RWPE2 (cell line): ENCODE results near the gene BNIP2.
A peak's percentile ranks its signal among the peaks of the same experiment; 100 is the strongest.
"Not testable (repeated sequence)": the region's sequence is repeated elsewhere in the genome, so short reads cannot be mapped to it uniquely, and the experiment has no call there.

Source experiments
- ATAC-seq: fragments of 200-7000 bp; cut with Tn5 transposase; 3 replicates; pipeline ENCODE4 v1.9.1; 2021; ENCODE audit warnings: low read depth
- DNase-seq: peaks from one replicate; pipeline ENCODE4 v3.0.0-alpha.2; 2020; ENCODE audit warnings: low spot score
- H3K27ac ChIP-seq: fragments of 450-650 bp; 2 replicates; pipeline ENCODE4 v1.5.1; 2017; ENCODE audit warnings: mild to moderate bottlenecking; ENCODE audit not compliant: poor library complexity, severe bottlenecking
- H3K27me3 ChIP-seq: fragments of 250-450 bp; sonication (Bioruptor Pico); 2 replicates; pipeline ENCODE4 v1.5.1; 2021; ENCODE audit warnings: mild to moderate bottlenecking, moderate library complexity; ENCODE audit not compliant: insufficient read depth, poor library complexity, severe bottlenecking
- H3K36me3 ChIP-seq: fragments of 250-450 bp; sonication (Bioruptor Pico); 2 replicates; pipeline ENCODE4 v1.5.1; 2020; ENCODE audit warnings: low read depth, mild to moderate bottlenecking, moderate library complexity
- H3K4me1 ChIP-seq: fragments of 250-450 bp; sonication (Bioruptor Pico); 2 replicates; pipeline ENCODE4 v1.5.1; 2021; ENCODE audit warnings: mild to moderate bottlenecking, moderate library complexity; ENCODE audit not compliant: insufficient read depth, poor library complexity, severe bottlenecking
- H3K4me3 ChIP-seq: fragments of 250-450 bp; sonication (Bioruptor Pico); 2 replicates; pipeline ENCODE4 v1.5.1; 2021; ENCODE audit warnings: mild to moderate bottlenecking, moderate library complexity; ENCODE audit not compliant: severe bottlenecking
- H3K9me3 ChIP-seq: fragments of 250-450 bp; sonication (Bioruptor Pico); 2 replicates; pipeline ENCODE4 v1.5.1; 2021; ENCODE audit warnings: mild to moderate bottlenecking, moderate library complexity; ENCODE audit not compliant: severe bottlenecking
- CTCF ChIP-seq: fragments of 450-650 bp; IDR thresholded peaks from one replicate; pipeline ENCODE4 v1.5.1; 2017; ENCODE audit warnings: mild to moderate bottlenecking, moderate library complexity; ENCODE audit not compliant: poor library complexity, severe bottlenecking

Gene BNIP2

GRCh38 chr15:59699810-59700431, 10.8 kb upstream of the BNIP2 start:
- DNase-seq, result no peak
- peaks cover 4% of the 10 kb centered on the region; the same call in 1 of the 2 replicates for H3K36me3 ChIP-seq
- TF ChIP-seq CTCF, result no peak

GRCh38 chr15:59698065-59698464, 8.9 kb upstream of the BNIP2 start:
- not testable (repeated sequence) for H3K27ac ChIP-seq, H3K36me3 ChIP-seq, H3K27me3 ChIP-seq, DNase-seq, H3K9me3 ChIP-seq, H3K4me3 ChIP-seq
- H3K4me1 ChIP-seq, result peaks cover 40% of the 10 kb centered on the region
- peak; percentile 40; the same call in 1 of the 3 replicates for ATAC-seq

More at GRCh38 chr15:59699810-59700431, 10.8 kb upstream of the BNIP2 start:
- Histone ChIP-seq H3K9me3 (no peaks in the 10 kb centered on the region), H3K27ac (peak overlapping the region; percentile 45), H3K4me1 (peaks cover 40% of the 10 kb centered on the region), H3K27me3 (no peaks in the 10 kb centered on the region), H3K4me3 (no peak overlapping the region)
- peak; percentile 78 for ATAC-seq

- ATAC-seq (no peak), DNase-seq (no peak)
- no peak for TF ChIP-seq CTCF
- no peak overlapping the region for H3K4me3 ChIP-seq
- no peaks in the 10 kb centered on the region for H3K27me3 ChIP-seq
- H3K27ac ChIP-seq, result no peak overlapping the region
- no peaks in the 10 kb centered on the region for H3K36me3 ChIP-seq
- no peaks in the 10 kb centered on the region for H3K9me3 ChIP-seq
- H3K4me1 ChIP-seq, result peaks cover 23% of the 10 kb centered on the region
Measured at GRCh38 chr15:59696332-59696731, 7.2 kb upstream of the BNIP2 start.

GRCh38 chr15:59694779-59695178, 5.7 kb upstream of the BNIP2 start:
- no peak for DNase-seq
- no peak for TF ChIP-seq CTCF
- H3K27ac ChIP-seq, result no peak overlapping the region

GRCh38 chr15:59691194-59691805, 2.2 kb upstream of the BNIP2 start:
- ATAC-seq (no peak), DNase-seq (no peak)
- peaks cover 15% of the 10 kb centered on the region for H3K36me3 ChIP-seq
- peaks cover 12% of the 10 kb centered on the region for H3K4me1 ChIP-seq
- H3K27me3 ChIP-seq, result no peaks in the 10 kb centered on the region
- no peak overlapping the region for H3K4me3 ChIP-seq
- peak; percentile 98 for TF ChIP-seq CTCF
- no peaks in the 10 kb centered on the region for H3K9me3 ChIP-seq
- no peak overlapping the region for H3K27ac ChIP-seq

More at GRCh38 chr15:59694779-59695178, 5.7 kb upstream of the BNIP2 start:
- Histone ChIP-seq H3K4me1 (peaks cover 15% of the 10 kb centered on the region), H3K9me3 (no peaks in the 10 kb centered on the region), H3K27me3 (no peaks in the 10 kb centered on the region), H3K4me3 (no peak overlapping the region), H3K36me3 (no peaks in the 10 kb centered on the region)
- no peak for ATAC-seq
